ENCODE results near the gene MACF1.

The MACF1 gene

GRCh38 chr1:39295901-39296300 lies 91.4 kb downstream of the MACF1 start:
- no peak for DNase-seq (ENCODE audit: low spot score)

GRCh38 chr1:39297551-39297950 lies 93.1 kb downstream of the MACF1 start:
- DNase-seq (ENCODE audit: low spot score): no peak

DNA sequence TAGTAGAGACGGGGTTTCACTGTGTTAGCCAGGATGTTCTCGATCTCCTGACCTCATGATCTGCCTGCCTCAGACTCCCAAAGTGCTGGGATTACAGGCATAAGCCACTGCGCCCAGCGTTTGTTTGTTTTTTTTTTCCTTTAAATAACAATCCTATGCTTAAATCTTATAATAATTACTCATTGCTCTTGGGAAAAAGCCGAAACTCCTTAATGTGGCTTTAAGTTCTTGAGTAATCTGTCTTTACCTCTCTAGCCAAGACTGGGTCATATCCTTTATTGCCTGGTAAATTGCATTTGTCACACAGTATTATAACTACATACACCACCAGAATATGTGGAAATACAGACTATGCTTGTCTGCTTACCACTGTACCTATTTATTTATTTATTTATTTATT lies 97.1 kb downstream of the MACF1 start:
- DNase-seq (ENCODE audit: low spot score): no peak

- no peak for DNase-seq (ENCODE audit: low spot score)
Observed at GRCh38 chr1:39305555-39305954, 101.1 kb downstream of the MACF1 start.

DNA sequence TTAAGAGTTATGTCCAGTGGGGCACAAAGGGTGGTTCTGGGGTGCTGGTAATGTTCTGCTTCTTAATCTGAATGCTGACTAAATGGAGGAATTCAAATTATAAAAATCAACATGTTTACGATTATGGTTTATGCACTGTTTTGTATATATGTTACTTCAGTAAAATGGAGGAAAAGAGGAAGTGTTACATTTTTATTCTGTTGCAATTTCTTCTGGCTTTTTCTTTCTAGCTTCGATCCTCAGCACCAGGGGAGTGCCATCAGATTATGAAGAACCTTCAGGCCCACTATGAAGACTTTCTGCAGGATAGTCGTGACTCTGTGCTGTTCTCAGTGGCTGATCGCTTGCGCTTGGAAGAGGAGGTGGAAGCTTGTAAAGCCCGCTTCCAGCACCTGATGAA lies 105.5 kb downstream of the MACF1 start:
- DNase-seq (ENCODE audit: low spot score): no peak

DNA sequence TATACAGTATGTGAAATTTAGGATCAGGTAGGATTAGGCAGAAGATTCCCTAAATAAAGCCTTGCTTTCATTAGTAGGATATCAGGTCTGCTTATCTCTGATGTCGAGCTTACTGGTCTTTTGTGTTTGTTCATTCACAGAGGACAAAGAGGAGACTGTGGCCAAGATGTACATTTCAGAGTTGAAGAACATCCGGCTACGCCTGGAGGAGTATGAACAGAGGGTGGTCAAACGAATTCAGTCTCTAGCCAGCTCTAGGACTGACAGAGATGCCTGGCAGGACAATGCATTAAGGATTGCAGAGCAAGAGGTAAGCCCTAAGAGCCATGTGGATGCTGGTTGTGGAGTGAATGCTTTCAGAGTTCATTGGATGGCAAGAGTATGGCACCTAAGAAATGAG lies 106.2 kb downstream of the MACF1 start:
- DNase-seq (ENCODE audit: low spot score): no peak

DNA sequence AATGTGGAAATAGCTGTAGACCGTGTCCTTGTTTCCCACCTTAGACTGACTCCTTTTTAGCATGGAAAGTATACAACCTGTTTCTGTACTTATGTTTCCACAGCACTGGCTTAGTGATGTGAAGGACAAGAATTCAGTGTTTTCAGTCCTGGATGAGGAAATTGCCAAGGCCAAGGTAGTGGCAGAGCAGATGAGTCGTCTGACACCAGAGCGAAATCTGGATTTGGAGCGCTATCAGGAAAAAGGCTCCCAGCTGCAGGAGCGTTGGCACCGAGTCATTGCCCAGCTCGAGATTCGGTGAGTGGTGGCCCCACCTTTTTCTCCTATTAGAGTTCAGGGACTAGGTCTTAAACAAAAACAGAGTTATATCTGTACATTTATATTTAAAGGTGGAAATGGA lies 112.6 kb downstream of the MACF1 start:
- no peak for DNase-seq (ENCODE audit: low spot score)

DNA sequence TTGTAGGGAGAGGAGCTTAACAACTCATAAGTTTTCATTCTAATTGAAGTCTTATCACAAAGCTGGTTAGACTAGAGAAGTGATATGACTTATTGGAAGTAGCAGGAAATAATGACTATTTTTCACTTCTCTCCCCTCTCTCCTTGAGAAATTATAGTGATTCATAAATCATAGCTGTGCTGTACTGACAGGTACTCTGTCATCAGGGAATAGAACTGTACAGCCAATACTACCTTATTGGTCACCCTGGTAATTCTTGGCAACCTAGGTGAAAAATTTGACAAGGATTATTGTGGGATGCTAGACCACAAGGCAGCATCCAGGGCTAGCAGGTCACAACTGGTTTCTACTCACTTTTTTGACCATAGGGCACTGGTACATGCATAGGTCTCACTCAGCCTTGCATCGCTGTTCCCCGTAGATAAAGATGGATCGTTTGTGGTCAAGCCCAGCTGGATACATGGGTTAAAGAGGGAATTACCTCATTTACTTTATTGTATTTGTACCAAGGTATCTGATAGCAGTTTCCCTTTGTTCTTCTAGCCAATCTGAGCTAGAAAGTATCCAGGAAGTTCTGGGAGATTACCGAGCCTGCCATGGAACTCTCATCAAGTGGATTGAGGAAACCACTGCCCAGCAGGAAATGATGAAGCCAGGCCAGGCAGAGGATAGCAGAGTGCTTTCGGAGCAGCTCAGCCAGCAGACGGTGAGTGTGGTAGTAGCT lies 113.6 kb downstream of the MACF1 start:
- no peak for DNase-seq (ENCODE audit: low spot score)

DNA sequence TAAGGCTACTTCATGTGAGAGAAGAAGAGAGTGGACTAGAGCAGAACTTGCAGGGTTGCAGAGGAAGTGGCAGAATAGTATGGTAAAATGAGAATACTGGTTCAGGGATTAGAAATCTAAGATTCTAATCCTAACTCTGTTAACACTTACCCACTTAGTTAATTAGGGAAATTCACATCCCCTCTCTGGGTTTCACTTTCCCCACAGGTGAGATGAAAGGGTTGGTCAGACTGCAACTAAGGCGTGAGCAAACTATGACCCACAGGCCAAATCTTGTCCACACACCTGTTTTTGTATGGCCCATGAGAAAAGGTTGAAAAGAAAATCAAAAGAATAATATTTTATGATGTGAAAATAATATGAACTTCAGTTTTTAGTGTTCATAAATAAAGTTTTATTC lies 117.5 kb downstream of the MACF1 start:
- no peak for DNase-seq (ENCODE audit: low spot score)

DNA sequence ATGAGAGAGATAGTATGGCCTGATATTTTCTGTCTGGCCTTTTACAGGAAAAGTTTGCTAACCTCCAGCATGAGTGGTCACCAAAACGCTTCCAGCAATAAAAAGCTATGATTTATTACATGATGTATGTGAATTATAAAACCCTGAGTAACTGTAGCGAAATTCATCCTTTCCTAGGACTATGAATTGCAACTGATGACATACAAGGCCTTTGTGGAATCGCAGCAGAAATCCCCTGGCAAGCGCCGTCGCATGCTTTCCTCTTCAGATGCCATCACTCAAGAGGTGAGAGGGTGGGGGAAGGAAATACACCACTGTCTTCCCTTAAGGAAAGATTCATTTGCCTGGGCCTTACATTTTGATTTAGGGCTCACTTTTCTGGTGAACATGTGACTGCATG lies 117.9 kb downstream of the MACF1 start:
- no peak for DNase-seq (ENCODE audit: low spot score)

DNA sequence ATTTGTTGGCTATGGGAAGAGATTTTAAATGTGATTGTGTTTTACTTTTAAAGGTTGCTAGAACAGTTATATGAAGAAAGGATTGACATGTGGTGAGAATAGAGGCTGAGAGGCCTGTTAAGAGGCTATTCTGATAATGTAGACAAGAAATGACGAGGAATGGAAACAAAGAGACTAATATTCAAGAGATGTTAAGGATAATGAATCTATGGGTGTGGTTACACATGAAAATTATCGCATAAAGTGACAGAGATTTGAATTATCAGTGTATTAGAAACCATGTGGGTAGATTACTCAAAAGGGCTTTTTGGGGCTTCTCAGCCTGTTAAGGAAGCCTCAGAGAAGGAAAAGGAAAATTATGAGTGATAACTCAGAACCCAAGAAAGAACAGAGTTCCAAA lies 120.4 kb downstream of the MACF1 start:
- DNase-seq (ENCODE audit: low spot score): no peak

GRCh38 chr1:39326836-39327235 lies 122.3 kb downstream of the MACF1 start:
- no peak for DNase-seq (ENCODE audit: low spot score)

DNA sequence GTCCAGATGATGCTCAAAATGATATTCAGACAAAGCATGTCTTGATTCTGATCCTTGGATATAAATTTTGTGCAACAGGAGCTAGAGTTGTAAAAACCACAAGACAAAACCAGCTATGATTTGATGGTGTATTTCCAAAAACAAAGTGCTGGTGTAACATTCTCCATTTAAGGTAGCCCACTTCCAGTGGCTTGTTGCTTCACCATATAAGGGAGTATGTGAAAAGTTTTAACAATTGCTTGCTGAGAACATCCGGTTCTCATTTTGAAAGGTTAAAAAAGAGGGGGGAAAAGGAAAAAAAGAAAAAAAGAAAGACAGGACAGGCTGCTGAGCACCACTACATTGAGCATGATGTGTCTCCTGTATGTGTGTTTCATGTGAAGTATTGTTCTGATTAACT lies 123.6 kb downstream of the MACF1 start:
- DNase-seq (ENCODE audit: low spot score): no peak

GRCh38 chr1:39328586-39329121 lies 124.2 kb downstream of the MACF1 start:
- DNase-seq (ENCODE audit: low spot score): no peak

GRCh38 chr1:39331647-39332046 lies 127.2 kb downstream of the MACF1 start:
- DNase-seq (ENCODE audit: low spot score): no peak

- DNase-seq (ENCODE audit: low spot score): no peak
Observed at GRCh38 chr1:39332291-39332690, 127.8 kb downstream of the MACF1 start.

GRCh38 chr1:39332828-39333227 lies 128.3 kb downstream of the MACF1 start:
- no peak for DNase-seq (ENCODE audit: low spot score)

DNA sequence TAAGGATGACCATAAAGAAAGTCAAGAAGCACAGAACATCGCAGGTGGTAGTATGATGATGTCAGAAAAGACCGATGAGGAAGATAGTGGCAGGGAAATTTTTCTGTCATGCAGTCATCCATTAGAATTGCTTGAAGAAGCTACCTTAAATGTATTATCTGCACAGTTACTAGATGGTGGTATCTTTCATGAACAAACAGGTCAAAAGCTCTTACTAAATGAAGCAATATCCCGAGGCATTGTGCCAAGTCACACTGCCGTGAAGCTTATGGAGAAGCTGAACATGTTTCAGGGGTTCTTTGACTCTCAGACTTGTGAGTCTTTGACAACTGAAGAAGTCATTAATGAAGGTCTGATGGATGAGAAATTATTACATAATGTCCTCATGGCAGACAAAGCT lies 128.8 kb downstream of the MACF1 start:
- no peak for DNase-seq (ENCODE audit: low spot score)

DNA sequence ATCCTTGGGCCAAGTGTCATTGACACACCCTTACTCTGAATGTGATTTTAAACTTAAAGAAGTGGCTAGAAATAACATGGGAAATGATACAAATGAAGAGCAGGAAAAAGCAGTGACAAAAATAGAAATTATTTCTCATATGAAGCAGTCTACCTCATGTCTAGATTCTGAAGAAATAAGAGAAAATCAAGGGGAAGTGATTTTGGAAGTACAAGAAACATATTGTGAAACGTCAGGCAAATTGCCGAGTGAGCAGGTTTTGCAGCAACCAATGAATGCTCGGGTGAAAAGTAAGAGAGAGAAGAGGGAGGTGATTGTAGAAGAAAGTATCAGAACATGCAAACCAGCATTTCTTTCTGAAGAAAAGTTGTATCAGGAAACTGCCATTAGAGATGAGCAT lies 130.7 kb downstream of the MACF1 start:
- no peak for DNase-seq (ENCODE audit: low spot score)

DNA sequence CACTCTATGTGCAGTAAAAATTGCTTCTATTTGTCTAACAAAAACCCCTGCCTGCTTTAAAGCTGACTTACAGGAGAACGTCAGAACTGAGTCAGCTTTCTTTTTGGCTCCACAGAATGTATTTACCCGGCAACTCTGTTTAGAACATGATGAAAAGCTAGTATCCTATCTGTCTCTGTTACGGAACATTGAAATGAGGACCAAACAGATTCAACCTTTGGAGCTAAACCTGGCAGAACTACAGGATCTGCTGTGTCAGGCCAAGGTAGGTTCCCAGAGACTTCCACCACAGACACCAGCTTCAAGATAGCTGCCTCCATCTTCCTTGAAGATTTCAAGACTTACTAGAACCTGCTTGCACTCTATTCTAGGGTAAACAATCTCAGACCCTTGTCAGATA lies 132.6 kb downstream of the MACF1 start:
- no peak for DNase-seq (ENCODE audit: low spot score)

DNA sequence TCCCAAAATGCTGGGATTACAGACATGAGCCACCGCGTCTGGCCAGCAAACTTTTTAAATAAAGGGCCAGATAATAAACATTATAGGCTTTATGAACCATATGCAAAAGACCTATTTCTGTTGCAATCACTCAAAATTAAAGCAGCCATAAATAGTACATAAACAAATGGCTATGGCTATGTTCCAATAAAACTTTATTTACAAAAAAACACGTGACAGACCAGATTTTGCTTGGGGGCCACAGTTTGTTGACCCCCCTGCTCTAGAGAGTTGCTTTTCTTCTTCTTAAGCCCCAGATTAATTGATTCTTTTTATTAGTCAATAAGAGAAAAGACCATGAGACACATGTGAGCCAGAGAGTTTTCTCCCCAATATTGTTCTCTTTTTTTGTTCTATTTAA lies 138.3 kb downstream of the MACF1 start:
- DNase-seq (ENCODE audit: low spot score): no peak

GRCh38 chr1:39344394-39345154 lies 140.1 kb downstream of the MACF1 start:
- DNase-seq (ENCODE audit: low spot score): no peak

DNA sequence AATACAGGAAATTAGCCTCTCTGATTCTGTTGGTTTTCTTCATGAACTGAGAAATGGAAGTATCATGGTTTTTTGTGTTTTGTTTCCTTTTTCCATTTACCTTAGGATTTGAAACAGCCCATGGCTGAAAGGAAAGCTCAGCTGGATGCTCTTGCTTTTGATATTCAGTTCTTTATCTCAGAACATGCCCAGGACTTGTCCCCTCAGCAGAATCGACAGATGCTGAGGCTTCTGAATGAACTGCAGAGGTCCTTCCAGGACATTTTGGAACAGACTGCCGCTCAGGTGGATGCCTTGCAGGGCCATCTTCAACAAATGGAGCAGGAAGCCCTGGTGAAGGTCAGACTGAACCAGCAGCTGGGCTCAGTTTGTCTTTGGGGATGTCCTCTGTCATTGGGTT lies 142.4 kb downstream of the MACF1 start:
- no peak for DNase-seq (ENCODE audit: low spot score)

DNA sequence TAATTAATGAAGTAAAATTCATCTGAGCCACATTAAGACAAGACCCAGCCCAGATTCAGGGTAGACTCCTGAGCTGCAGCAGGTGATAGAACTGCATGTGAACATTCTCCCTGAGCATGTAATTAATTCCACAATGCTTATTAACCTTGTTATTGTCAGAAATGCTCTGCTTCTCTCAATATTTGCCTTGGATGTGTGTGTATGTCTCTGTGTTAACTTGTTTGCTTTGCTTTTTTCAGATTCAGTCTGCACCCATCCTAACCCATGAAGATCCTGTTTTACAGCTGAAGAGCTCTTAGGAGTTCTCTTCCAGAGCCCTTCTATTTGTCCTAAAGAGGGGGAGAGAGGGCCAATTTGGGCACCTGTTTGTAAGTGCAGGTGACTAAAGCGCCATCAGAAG lies 143.8 kb downstream of the MACF1 start:
- DNase-seq (ENCODE audit: low spot score): no peak

Data from germinal center (tissue), 1 donor.